ENCODE results near the gene KIAA1191. TPM values are rescaled to one million over a fixed set of nuclear protein-coding genes. Genes with fewer than 3 reads are reported as not detected.

The KIAA1191 gene
- total and polyA plus RNA-seq, 9 of the 15 experiments (the other 6 are each of a cell fraction or from before 2014, with no cell fraction given): 31.0 to 80.2 (median 45.7) TPM

GRCh38 chr5:176334031-176334770 lies 27.4 kb downstream of the KIAA1191 start:
- intact Hi-C loops (cut with micrococcal nuclease) (no loop called here), in situ Hi-C loops (cut with MboI) (no loop called here)
- CTCF ChIA-PET (ENCODE audit: low intra/inter-chr PET ratio): no interaction called here
- Histone ChIP-seq H3K27me3 (ENCODE audit: control insufficient read depth in 2 of 2, insufficient read depth in 2 of 2, low read length in 2 of 2) (no peaks in the 10 kb centered on the region), H4K20me1 (replicated peaks; ENCODE audit: control insufficient read depth, insufficient read depth, low read length) (no peaks in the 10 kb centered on the region), H3K9me1 (ENCODE audit: control insufficient read depth, insufficient read depth, low read length) (no peaks in the 10 kb centered on the region), H3K9ac (ENCODE audit: insufficient read depth in 1 of 2, low read depth in 2 of 2, low read length in 2 of 2) (no peak overlapping the region), H3K4me1 (replicated peaks in 1 of 2; ENCODE audit: control insufficient read depth in 2 of 2, insufficient read depth in 2 of 2, low read length in 2 of 2) (no peaks in the 10 kb centered on the region), H3K4me3 (no peak overlapping the region), H3K79me2 (ENCODE audit: control insufficient read depth, insufficient read depth, low read length) (no peaks in the 10 kb centered on the region), H3K9me3 (replicated peaks; ENCODE audit: control insufficient read depth, insufficient read depth, low read depth, low read length) (no peaks in the 10 kb centered on the region), H3K27ac (ENCODE audit: extremely low read depth, low read depth, low read length) (no peak overlapping the region), H3K36me3 (ENCODE audit: control insufficient read depth, insufficient read depth, low read length) (peaks cover 38% of the 10 kb centered on the region), H3K4me2 (ENCODE audit: insufficient read depth, low read length) (no peak overlapping the region), H2AFZ (ENCODE audit: low read depth, low read length) (no peak overlapping the region)
- TF ChIP-seq MYNN (IDR thresholded peaks at IDR 0.05): 0 out of 2 replicates have a peak, but pooled peaks have one; percentile 38
- no peak for TF ChIP-seq MYNN (CRISPR knock-in tag; IDR thresholded peaks at IDR 0.05)
- TF ChIP-seq USF1 (CRISPR knock-in tag; IDR thresholded peaks at IDR 0.05): no peak
- ATAC-seq (no peak), DNase-seq (ENCODE audit: extremely low read depth in 1 of 4, low spot score in 3 of 4) (no peak), FAIRE-seq (no peak)
- POLR2A ChIA-PET: interaction anchor here (0.5 to 0.6 kb wide), 2 partner anchors 35 to 167 kb away, joined by 3 to 4 read pairs; no protein-coding TSS in a partner anchor
- BruUV-seq (replicated peaks): no TSS peak

DNA sequence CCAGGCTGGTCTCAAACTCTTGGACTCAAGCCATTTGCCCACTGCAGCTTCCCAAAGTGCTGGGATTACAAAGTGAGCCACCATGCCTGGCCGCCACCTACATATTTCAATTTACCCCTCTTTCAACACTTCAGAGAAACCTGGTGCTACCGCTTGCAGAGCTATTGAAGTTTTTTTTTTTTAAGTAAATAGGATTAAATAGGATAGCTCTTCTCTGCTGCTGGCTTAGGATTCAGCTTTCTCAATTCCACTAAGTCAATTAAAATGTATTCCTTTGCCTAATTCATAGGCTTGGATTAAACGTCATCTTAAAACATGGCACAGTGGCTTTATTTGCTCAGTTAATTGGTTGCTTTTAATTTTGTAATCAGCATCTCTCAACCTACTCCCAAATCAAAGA lies 41.0 kb downstream of the KIAA1191 start:
- intact Hi-C loops (cut with micrococcal nuclease) (no loop called here), in situ Hi-C loops (cut with MboI) (no loop called here)
- ChIA-PET CTCF (ENCODE audit: low intra/inter-chr PET ratio) (no interaction called here), POLR2A (no interaction called here)
- DNase-seq (ENCODE audit: extremely low read depth in 1 of 4, low spot score in 3 of 4) (no peak), FAIRE-seq (no peak), ATAC-seq (no peak)
- Histone ChIP-seq H3K27ac (ENCODE audit: extremely low read depth, low read depth, low read length) (no peak overlapping the region), H3K36me3 (ENCODE audit: control insufficient read depth, insufficient read depth, low read length) (peaks cover 47% of the 10 kb centered on the region), H3K27me3 (ENCODE audit: control insufficient read depth in 2 of 2, insufficient read depth in 2 of 2, low read length in 2 of 2) (no peaks in the 10 kb centered on the region), H3K79me2 (ENCODE audit: control insufficient read depth, insufficient read depth, low read length) (no peaks in the 10 kb centered on the region), H3K9me3 (replicated peaks; ENCODE audit: control insufficient read depth, insufficient read depth, low read depth, low read length) (no peaks in the 10 kb centered on the region), H3K9me1 (ENCODE audit: control insufficient read depth, insufficient read depth, low read length) (no peaks in the 10 kb centered on the region), H2AFZ (ENCODE audit: low read depth, low read length) (no peak overlapping the region), H3K4me2 (ENCODE audit: insufficient read depth, low read length) (no peak overlapping the region), H3K9ac (ENCODE audit: insufficient read depth in 1 of 2, low read depth in 2 of 2, low read length in 2 of 2) (no peak overlapping the region), H3K4me1 (replicated peaks in 1 of 2; ENCODE audit: control insufficient read depth in 2 of 2, insufficient read depth in 2 of 2, low read length in 2 of 2) (no peaks in the 10 kb centered on the region), H3K4me3 (no peak overlapping the region), H4K20me1 (replicated peaks; ENCODE audit: control insufficient read depth, insufficient read depth, low read length) (no peaks in the 10 kb centered on the region)
- WGBS (ENCODE audit: insufficient coverage, low coverage, missing lambda C conversion rate): 90% methylated on average over 3 of the region's 3 CpGs
- TF ChIP-seq RBM14 (IDR thresholded peaks at IDR 0.05; ENCODE audit: borderline replicate concordance, insufficient read depth, low read depth, low read length) (no peak), HOMEZ (CRISPR knock-in tag; IDR thresholded peaks at IDR 0.05) (no peak), KDM1A (IDR thresholded peaks at IDR 0.05) (no peak), RUNX1 (IDR thresholded peaks at IDR 0.05; ENCODE audit: low read depth) (no peak), FOXJ2 (tag; IDR thresholded peaks at IDR 0.05) (no peak)
- BruUV-seq (replicated peaks): no TSS peak
